ENCODE results near the gene RASA3.

Gene RASA3

GRCh38 chr13:113973218-113974164 is 158.9 kb downstream of the RASA3 start, which contains the start of gene C13orf46:
C13orf46 (minus strand) TSS chr13:113974076; CDS start chr13:113973997, 79 bp downstream.
- no peak for DNase-seq

GRCh38 chr13:113972451-113973217 is 159.8 kb downstream of the RASA3 start:
- DNase-seq = no peak

- no peak for DNase-seq
Observed at GRCh38 chr13:113971471-113972231, 160.8 kb downstream of the RASA3 start.

GRCh38 chr13:113970810-113971470 is 161.5 kb downstream of the RASA3 start:
- no peak for DNase-seq

GRCh38 chr13:113969973-113970611 is 162.3 kb downstream of the RASA3 start:
- DNase-seq = no peak

GRCh38 chr13:113969311-113969972 is 163.0 kb downstream of the RASA3 start:
- no peak for DNase-seq

GRCh38 chr13:113968463-113969310 is 163.7 kb downstream of the RASA3 start:
- no peak for DNase-seq

GRCh38 chr13:113967729-113968462 is 164.5 kb downstream of the RASA3 start:
- DNase-seq = no peak

- DNase-seq = no peak
Observed at GRCh38 chr13:113967206-113967720, 165.2 kb downstream of the RASA3 start.

- DNase-seq = no peak
Observed at GRCh38 chr13:113965968-113966884, 166.2 kb downstream of the RASA3 start.

- DNase-seq = no peak
Observed at GRCh38 chr13:113965383-113965874, 167.0 kb downstream of the RASA3 start.

GRCh38 chr13:113964251-113964995 is 168.0 kb downstream of the RASA3 start:
- DNase-seq = no peak

GRCh38 chr13:113963376-113963775 is 169.0 kb downstream of the RASA3 start:
- DNase-seq = no peak

GRCh38 chr13:113962975-113963374 is 169.4 kb downstream of the RASA3 start:
- DNase-seq = no peak

GRCh38 chr13:113962386-113962785 is 170.0 kb downstream of the RASA3 start:
- DNase-seq = no peak

- no peak for DNase-seq
Observed at GRCh38 chr13:113960276-113960948, 172.0 kb downstream of the RASA3 start.

GRCh38 chr13:113959198-113959597 is 173.2 kb downstream of the RASA3 start:
- no peak for DNase-seq

Data from activated naive CD4-positive, alpha-beta T cell treated with anti-CD3 and anti-CD28 coated beads, Interleukin-2, amount 50 U/mL, for 16 hours (primary cell).